ENCODE data around the gene VPS13D.

The VPS13D gene

GRCh38 chr1:12473596-12474362 lies 243.9 kb downstream of the VPS13D start:
- DNase-seq: no peak

- no peak for DNase-seq
These were observed 245.3 kb downstream of the VPS13D start for GRCh38 chr1:12475101-12475500.

GRCh38 chr1:12475530-12475934 lies 245.7 kb downstream of the VPS13D start:
- no peak for DNase-seq

DNA sequence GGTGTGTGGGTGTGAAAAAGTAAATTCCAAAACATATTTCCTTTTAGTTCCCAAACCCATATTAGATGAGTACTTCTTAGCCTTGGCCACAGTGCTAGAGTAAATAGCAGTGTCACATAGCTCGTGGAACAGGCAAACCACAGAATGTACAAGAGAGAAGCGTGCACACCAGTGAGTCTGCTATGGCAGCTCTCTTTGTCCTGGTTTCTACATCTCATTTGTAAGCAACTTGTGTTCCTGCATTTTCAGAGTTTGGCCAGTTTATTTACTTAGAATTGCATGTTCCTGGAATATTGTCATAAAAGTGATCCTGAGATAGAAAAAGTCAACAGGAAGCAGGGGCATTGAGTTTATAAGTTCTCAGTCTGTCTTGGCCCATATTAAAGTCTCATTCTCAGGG lies 246.1 kb downstream of the VPS13D start:
- peak; percentile 42 for DNase-seq

DNA sequence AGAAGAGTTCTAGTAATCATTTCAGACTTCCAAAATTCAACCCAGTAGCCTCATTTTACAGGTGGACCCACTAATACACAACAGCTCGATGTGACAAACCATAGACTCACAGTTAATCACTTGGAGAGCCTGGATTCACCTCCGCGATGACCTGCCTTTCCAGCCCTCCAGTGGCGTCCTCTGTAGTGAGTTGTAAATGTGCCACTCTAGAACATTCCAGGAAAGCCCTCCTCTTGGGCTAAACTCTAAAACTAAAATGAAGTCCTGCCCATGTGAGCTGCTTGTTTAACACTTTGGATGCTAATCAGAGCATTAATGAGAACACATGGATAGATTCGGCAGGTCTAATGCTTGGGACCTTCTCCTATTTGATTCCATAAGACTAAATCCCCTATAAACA lies 247.5 kb downstream of the VPS13D start:
- DNase-seq: no peak

DNA sequence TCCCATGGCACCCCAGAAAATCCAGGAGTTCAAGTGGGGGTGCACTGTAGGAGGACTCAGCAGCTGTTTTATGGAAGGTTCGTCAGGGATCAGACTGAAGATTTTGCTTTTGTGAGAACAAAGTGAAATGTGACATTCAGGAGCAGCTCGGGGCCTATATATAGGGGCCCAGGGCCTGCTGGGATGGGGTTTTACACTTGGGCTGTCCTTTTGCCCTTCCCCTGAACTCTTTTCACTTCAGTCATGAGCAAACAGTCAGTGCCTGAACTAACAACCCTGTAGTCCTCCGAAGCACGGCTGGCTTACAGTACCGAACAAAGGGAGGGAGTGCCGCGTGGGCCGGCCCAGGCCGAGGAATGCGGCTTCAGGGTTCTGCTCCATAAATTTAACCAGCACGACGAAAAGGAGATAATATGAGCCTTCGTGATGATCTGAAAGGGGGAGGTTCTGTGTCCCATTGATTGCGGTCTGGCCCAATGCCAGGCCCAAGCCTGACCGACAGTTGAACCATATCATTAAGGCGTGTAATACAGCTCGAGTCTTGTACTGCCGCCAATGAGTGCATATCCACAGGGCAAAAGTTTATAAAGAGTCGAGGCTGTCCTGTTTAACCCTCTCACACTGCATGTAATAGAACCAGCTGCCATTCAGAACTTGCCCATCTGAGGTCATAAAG lies 248.2 kb downstream of the VPS13D start:
- peak; percentile 91 for DNase-seq

- DNase-seq: peak; percentile 59
These were observed 248.8 kb downstream of the VPS13D start for GRCh38 chr1:12478612-12478985.

DNA sequence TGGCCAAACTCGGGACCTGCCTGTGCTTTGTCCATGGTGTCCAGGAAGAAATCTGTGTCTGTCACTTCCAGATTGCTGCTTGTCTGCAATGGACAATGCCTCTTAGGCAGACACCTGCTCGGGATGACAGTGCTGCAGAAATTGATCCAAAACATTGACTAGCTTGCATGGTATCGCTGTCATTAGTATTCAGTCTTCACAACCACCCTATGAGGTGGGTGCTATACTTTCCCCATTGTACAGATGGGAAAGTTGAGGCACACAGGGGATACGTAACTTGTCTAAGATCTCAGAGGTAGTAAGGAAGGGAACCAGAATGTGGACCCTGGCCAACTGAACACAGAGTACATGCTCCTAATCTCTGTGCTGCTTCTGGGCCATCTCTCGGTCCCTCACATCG lies 249.5 kb downstream of the VPS13D start:
- DNase-seq: no peak

GRCh38 chr1:12480041-12480440 lies 250.2 kb downstream of the VPS13D start:
- DNase-seq: no peak

- peak; percentile 28 for DNase-seq
These were observed 251.0 kb downstream of the VPS13D start for GRCh38 chr1:12480748-12481362.

- DNase-seq: no peak
These were observed 252.1 kb downstream of the VPS13D start for GRCh38 chr1:12481928-12482327.

- DNase-seq: no peak
These were observed 253.2 kb downstream of the VPS13D start for GRCh38 chr1:12482988-12483387.

GRCh38 chr1:12485231-12486058 lies 255.6 kb downstream of the VPS13D start:
- no peak for DNase-seq

- no peak for DNase-seq
These were observed 256.2 kb downstream of the VPS13D start for GRCh38 chr1:12486059-12486341.

DNA sequence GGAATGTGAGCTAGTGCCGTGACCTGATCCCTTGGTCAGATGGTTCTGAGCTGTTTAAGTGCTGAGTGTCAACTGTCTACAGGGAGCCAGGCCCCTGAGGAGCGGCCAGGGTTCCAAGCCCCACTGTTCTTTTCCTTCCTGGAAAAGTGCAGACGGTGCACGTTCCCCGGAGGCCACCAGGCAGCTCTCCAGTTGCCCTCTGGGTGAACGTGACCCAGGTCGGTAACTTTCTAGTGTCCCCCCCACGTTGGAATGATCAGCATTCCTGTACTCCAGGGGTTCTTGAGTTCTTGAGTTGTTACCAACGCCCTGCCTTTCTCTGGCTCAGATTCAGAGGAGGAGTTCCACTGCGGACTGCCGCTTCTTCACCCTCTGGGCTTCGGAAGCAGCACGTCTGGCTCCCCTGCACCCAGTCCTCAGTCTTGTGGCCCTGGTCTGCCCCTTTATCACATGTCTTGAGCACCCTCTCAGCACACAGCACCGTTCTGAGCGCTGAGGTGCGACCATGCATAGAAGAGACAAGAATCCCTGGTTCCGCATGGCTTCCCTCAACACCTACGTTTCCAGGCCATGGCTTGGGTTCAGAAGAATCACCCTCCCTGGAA lies 256.7 kb downstream of the VPS13D start:
- no peak for DNase-seq

- DNase-seq: no peak
These were observed 257.7 kb downstream of the VPS13D start for GRCh38 chr1:12487520-12487919.

GRCh38 chr1:12488666-12489354 lies 259.0 kb downstream of the VPS13D start:
- no peak for DNase-seq

DNA sequence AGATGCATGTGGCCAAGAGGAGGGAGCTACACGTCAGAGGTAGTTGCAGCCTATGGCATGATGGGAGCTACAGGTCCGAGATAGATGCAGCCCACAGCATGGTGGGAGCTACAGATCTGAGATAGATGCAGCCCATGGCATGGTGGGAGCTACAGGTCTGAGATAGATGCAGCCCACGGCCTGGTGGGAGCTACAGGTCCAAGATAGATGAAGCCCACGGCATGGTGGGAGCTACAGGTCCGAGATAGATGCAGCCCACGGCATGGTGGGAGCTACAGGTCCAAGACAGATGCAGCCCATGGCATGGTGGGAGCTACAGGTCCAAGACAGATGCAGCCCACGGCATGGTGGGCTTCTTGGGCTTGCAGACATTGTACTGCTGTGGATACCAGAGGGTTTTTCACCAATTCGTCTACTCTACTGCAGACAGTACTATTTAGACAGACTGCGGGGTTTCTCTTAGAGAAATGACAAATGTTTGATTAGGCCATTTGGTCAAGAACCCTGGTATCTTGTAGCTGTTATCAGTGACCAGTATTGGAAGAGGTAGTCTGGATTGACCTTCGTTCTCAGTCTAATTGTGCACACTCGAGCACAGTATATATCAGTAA lies 260.8 kb downstream of the VPS13D start:
- no peak for DNase-seq

- no peak for DNase-seq
These were observed 261.8 kb downstream of the VPS13D start for GRCh38 chr1:12491656-12492055.

DNA sequence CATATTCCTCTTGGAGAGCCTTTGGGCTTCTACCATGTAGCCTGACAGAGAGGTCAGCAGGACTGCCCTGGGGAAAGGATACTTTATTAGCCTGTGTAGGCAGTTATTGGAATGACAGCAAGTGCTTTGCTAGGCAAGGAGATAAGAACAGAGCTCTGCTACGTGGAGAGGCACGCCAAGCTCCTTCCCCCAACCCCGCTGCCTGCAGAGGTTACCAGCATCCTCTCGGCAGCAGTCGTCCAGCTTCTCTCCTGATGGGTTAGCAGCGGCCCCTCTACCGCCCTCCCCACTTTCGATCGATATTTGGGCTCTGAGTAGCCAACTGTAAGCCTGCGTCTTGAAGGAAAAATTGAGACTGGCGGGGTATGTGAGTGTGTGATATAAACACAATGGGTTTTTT lies 265.9 kb downstream of the VPS13D start:
- no peak for DNase-seq

DNA sequence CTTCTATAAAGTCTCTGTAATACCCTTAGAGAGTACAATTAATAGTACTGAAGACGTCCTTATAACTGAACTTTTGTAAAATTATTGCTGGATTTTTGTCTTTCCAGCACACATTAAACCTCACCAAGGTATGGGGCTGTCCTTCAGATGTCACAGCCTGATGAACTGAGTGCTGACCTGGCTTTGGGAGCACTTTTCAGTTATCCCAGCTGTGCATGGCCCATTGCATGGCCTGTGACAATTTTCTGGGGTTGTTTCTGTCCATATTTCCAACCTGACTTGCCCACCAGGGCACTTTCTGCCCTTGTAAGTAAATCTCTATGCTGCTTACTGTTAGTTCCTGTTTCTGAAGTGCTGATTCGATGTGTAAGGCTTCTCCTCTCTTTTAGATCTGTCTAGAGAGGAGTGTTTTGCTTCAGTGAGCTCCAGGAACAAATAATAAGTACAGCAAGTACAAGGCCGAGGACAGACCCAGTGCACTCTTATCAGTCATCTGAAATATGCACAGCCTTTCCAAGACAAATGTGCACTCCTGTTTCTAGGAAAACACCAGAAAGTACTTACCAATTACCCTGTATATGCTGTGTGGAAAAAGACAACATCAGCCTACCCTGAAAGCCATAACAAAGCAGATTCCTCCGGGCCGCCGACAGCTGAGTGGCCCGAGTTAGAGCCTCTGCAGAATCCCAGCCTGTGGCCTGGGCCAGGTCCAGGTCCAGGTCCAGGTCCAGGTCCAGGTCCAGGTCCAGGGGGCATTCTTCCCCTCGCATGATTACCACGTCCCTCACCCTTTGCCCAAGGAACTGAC lies 266.5 kb downstream of the VPS13D start:
- DNase-seq: peak; percentile 40

All from hematopoietic multipotent progenitor cell treated with erythropoietin and hydrocortisone succinate and interleukin-3 and kit ligand, for 4 days (in vitro differentiated cells).